BLaER1 treated with 17β-estradiol and CSF1 and Interleukin-3, amounts not matched to agents 10 nM and 100 nM (cell line): ENCODE measurements around the gene SUSD6.

Experiments
- H3K27ac ChIP-seq, 11 experiments: shearing (Covaris generic); formaldehyde crosslinking; 2 replicates each; pipeline ENCODE4 v1.8.1; 2022
- H3K27me3 ChIP-seq, 11 experiments: shearing (Covaris generic); formaldehyde crosslinking; 2 replicates each; pipeline ENCODE4 v1.8.1; 2022
- H3K36me3 ChIP-seq, 11 experiments: shearing (Covaris generic); formaldehyde crosslinking; 2 replicates each; pipeline ENCODE4 v1.8.1; 2022
- H3K4me1 ChIP-seq, 10 experiments: shearing (Covaris generic); formaldehyde crosslinking; 2 replicates each; pipeline ENCODE4 v1.8.1; 2022
- H3K4me2 ChIP-seq, 11 experiments: shearing (Covaris generic); formaldehyde crosslinking; 2 replicates each; pipeline ENCODE4 v1.8.1; 2022
- H3K4me3 ChIP-seq, 10 experiments: shearing (Covaris generic); formaldehyde crosslinking; 2 replicates each; pipeline ENCODE4 v1.8.1; 2022
- H3K9ac ChIP-seq, 11 experiments: shearing (Covaris generic); formaldehyde crosslinking; 2 replicates each; pipeline ENCODE4 v1.8.1; 2022
- H3K9me3 ChIP-seq, 11 experiments: shearing (Covaris generic); formaldehyde crosslinking; replicated peaks in 1 of 11; 2 replicates each; pipeline ENCODE4 v1.8.1; 2022
- H4K20me1 ChIP-seq, 11 experiments: shearing (Covaris generic); formaldehyde crosslinking; 2 replicates each; pipeline ENCODE4 v1.8.1; 2022
- Cebpa-rat ChIP-seq, 11 experiments: shearing (Covaris generic); IDR thresholded peaks; 2 replicates each; pipeline ENCODE4 v1.8.1; 2022

SUSD6 gene

GRCh38 chr14:69670093-69670492 lies 58.7 kb downstream of the SUSD6 start:
- TF ChIP-seq Cebpa-rat (IDR thresholded peaks at IDR 0.05), result no peak
- no peak overlapping the region for H3K4me3 ChIP-seq
- H3K36me3 ChIP-seq, result peaks cover 5 to 36% (median 21%) of the 10 kb centered on the region in 11 experiments; a peak in 17 of 22 replicates
- peak overlapping the region in 10 of 11 experiments; percentile 8 to 91 (median 45); a peak in 15 of 22 replicates for H3K4me2 ChIP-seq
- H4K20me1 ChIP-seq, result peaks cover 41 to 100% (median 86%) of the 10 kb centered on the region in 11 experiments; a peak in 21 of 22 replicates
- no peak overlapping the region for H3K27ac ChIP-seq
- H3K27me3 ChIP-seq, result no peaks in the 10 kb centered on the region
- no peak overlapping the region for H3K9ac ChIP-seq
- peaks cover 0 to 18% (median 4%) of the 10 kb centered on the region in 11 experiments; a peak in 7 of 22 replicates for H3K9me3 ChIP-seq
- peaks cover 61 to 96% (median 76%) of the 10 kb centered on the region in 10 experiments for H3K4me1 ChIP-seq

DNA sequence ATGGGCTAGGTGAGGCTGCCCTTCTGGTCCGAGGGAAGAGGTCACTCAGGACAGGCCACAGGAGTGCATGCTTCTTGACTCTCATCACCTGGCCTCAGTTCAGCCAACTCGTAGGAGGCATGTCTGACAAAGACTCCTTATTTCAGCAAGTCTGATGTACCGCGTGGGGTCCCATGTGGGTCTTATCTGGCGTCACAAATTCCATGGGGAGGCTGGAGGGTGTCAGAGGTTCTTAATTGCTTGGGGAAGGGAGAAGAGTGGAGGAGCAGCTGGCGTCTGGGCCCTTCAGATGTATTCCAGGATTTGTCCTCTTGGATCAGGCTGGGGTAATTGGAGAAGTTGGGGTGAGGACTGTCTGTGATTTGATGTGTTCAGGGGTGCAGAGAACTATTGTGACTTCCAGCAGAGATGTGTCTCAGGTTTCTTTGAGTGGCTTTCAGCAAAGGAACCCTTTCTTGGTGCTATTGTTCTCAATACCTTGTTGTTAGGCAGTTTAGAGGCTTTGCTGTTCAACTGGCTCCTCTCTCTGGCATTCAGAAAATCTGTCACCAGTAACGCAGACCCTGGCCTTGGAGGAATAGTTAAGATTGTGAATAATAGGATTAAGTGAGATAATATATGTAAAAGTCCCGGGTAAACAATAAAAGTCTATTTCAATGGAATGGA lies 60.1 kb downstream of the SUSD6 start:
- Histone ChIP-seq H3K4me1 (peaks cover 70 to 98% (median 85%) of the 10 kb centered on the region in 10 experiments), H3K9ac (no peak overlapping the region), H4K20me1 (peaks cover 35 to 100% (median 82%) of the 10 kb centered on the region in 11 experiments; a peak in 21 of 22 replicates), H3K4me2 (peak overlapping the region; percentile 13 to 93 (median 80); a peak in 21 of 22 replicates), H3K27ac (peak overlapping the region in 2 of 11 experiments; percentile 17 to 18; a peak in 3 of 22 replicates), H3K4me3 (no peak overlapping the region), H3K27me3 (no peaks in the 10 kb centered on the region), H3K36me3 (peaks cover 0 to 36% (median 25%) of the 10 kb centered on the region in 11 experiments; a peak in 20 of 22 replicates), H3K9me3 (peaks cover 0 to 18% (median 4%) of the 10 kb centered on the region in 11 experiments; a peak in 7 of 22 replicates)
- TF ChIP-seq Cebpa-rat (IDR thresholded peaks at IDR 0.05), result no peak

GRCh38 chr14:69672356-69672755 lies 61.0 kb downstream of the SUSD6 start:
- TF ChIP-seq Cebpa-rat (IDR thresholded peaks at IDR 0.05), result no peak
- peaks cover 0 to 34% (median 28%) of the 10 kb centered on the region in 11 experiments; a peak in 20 of 22 replicates for H3K36me3 ChIP-seq
- peaks cover 0 to 14% (median 0%) of the 10 kb centered on the region in 11 experiments; a peak in 5 of 22 replicates for H3K9me3 ChIP-seq
- H4K20me1 ChIP-seq, result peaks cover 35 to 100% (median 81%) of the 10 kb centered on the region in 11 experiments; a peak in 21 of 22 replicates
- H3K4me3 ChIP-seq, result no peak overlapping the region
- peaks cover 66 to 89% (median 78%) of the 10 kb centered on the region in 10 experiments for H3K4me1 ChIP-seq
- H3K9ac ChIP-seq, result peak overlapping the region in 3 of 11 experiments; percentile 6 to 55 (median 20); a peak in 1 of 22 replicates
- peak overlapping the region; percentile 80 to 94 (median 90) for H3K4me2 ChIP-seq
- peak overlapping the region in 10 of 11 experiments; percentile 5 to 85 (median 62); a peak in 14 of 22 replicates for H3K27ac ChIP-seq
- H3K27me3 ChIP-seq, result no peaks in the 10 kb centered on the region

- Histone ChIP-seq H3K9me3 (peaks cover 0 to 6% (median 0%) of the 10 kb centered on the region in 11 experiments; a peak in 3 of 22 replicates), H3K27ac (peak overlapping the region; percentile 21 to 85 (median 72); a peak in 20 of 22 replicates), H3K36me3 (peaks cover 0 to 34% (median 21%) of the 10 kb centered on the region in 11 experiments; a peak in 19 of 22 replicates), H3K4me3 (peak overlapping the region in 5 of 10 experiments; percentile 19 to 50 (median 32); a peak in 6 of 20 replicates), H3K9ac (peak overlapping the region in 9 of 11 experiments; percentile 42 to 71 (median 58); a peak in 17 of 22 replicates), H3K27me3 (no peaks in the 10 kb centered on the region), H4K20me1 (peaks cover 35 to 100% (median 77%) of the 10 kb centered on the region in 11 experiments; a peak in 21 of 22 replicates), H3K4me1 (peaks cover 65 to 82% (median 71%) of the 10 kb centered on the region in 10 experiments), H3K4me2 (peak overlapping the region; percentile 80 to 94 (median 90))
- TF ChIP-seq Cebpa-rat (IDR thresholded peaks at IDR 0.05), result no peak
These were observed 61.7 kb downstream of the SUSD6 start for GRCh38 chr14:69673104-69673503.

- Histone ChIP-seq H3K9me3 (no peaks in the 10 kb centered on the region; a peak in 1 of 22 replicates), H4K20me1 (peaks cover 35 to 100% (median 77%) of the 10 kb centered on the region in 11 experiments; a peak in 21 of 22 replicates), H3K27ac (peak overlapping the region; percentile 21 to 85 (median 72); a peak in 20 of 22 replicates), H3K27me3 (no peaks in the 10 kb centered on the region), H3K36me3 (peaks cover 4 to 39% (median 25%) of the 10 kb centered on the region in 11 experiments; a peak in 19 of 22 replicates), H3K4me2 (peak overlapping the region; percentile 80 to 94 (median 90)), H3K4me3 (peak overlapping the region in 8 of 10 experiments; percentile 4 to 50 (median 30); a peak in 13 of 20 replicates), H3K9ac (peak overlapping the region in 10 of 11 experiments; percentile 40 to 71 (median 57); a peak in 20 of 22 replicates), H3K4me1 (peaks cover 65 to 77% (median 70%) of the 10 kb centered on the region in 10 experiments)
- no peak for TF ChIP-seq Cebpa-rat (IDR thresholded peaks at IDR 0.05)
These were observed 62.3 kb downstream of the SUSD6 start for GRCh38 chr14:69673578-69674305.

DNA sequence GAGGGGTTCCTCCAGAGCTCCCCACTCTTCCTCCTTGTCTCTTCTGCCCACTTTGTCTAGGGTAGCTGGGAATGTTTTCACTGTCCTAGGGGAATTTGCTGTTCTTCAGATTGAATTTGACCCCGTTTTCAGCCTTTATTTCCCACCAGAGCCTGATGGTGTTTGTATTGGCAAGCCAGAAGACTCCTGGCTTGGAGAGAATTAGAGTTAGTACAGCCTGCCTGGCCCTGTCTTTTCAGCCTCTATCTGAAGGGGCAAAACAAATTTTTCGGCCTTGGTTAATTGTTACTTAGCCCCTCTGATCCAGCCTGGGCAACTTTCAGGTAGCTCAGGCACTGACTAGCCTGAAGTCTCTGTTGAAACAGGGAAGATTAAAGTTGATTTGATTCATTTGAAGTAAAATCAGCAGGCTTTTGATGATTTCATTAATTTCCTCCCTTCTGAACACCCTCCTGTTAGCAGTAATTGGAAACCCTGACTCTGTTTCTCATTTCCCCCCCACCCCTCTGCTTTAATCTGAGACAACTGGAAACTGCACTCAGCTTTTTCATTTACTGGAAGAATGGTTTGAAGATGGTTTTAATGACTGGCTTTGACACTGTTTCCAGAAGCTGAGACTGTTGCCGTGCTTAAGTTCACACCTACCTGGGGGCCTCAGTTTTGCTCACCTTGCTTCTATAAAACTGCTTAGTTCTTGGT lies 63.3 kb downstream of the SUSD6 start:
- Histone ChIP-seq H3K9ac (peak overlapping the region in 9 of 11 experiments; percentile 9 to 71 (median 58); a peak in 16 of 22 replicates), H3K36me3 (peaks cover 6 to 39% (median 24%) of the 10 kb centered on the region in 11 experiments; a peak in 19 of 22 replicates), H3K27ac (peak overlapping the region in 9 of 11 experiments; percentile 46 to 85 (median 73); a peak in 18 of 22 replicates), H3K4me2 (peak overlapping the region; percentile 80 to 94 (median 90)), H3K4me1 (peaks cover 63 to 73% (median 67%) of the 10 kb centered on the region in 10 experiments), H3K4me3 (peak overlapping the region in 3 of 10 experiments; percentile 4 to 50 (median 19); a peak in 2 of 20 replicates), H3K9me3 (peaks cover 0 to under 1% (median 0%) of the 10 kb centered on the region in 11 experiments; a peak in 2 of 22 replicates), H3K27me3 (no peaks in the 10 kb centered on the region), H4K20me1 (peaks cover 35 to 100% (median 71%) of the 10 kb centered on the region in 11 experiments; a peak in 21 of 22 replicates)
- no peak for TF ChIP-seq Cebpa-rat (IDR thresholded peaks at IDR 0.05)

GRCh38 chr14:69675245-69675583 lies 63.8 kb downstream of the SUSD6 start:
- peak overlapping the region in 7 of 11 experiments; percentile 63 to 85 (median 73); a peak in 8 of 22 replicates for H3K27ac ChIP-seq
- H3K27me3 ChIP-seq, result no peaks in the 10 kb centered on the region
- TF ChIP-seq Cebpa-rat (IDR thresholded peaks at IDR 0.05), result no peak
- peak overlapping the region; percentile 80 to 94 (median 90) for H3K4me2 ChIP-seq
- H3K9ac ChIP-seq, result peak overlapping the region in 4 of 11 experiments; percentile 60 to 71 (median 67); a peak in 4 of 22 replicates
- H4K20me1 ChIP-seq, result peaks cover 35 to 100% (median 65%) of the 10 kb centered on the region in 11 experiments; a peak in 21 of 22 replicates
- H3K4me3 ChIP-seq, result no peak overlapping the region
- H3K36me3 ChIP-seq, result peaks cover 7 to 36% (median 24%) of the 10 kb centered on the region in 11 experiments; a peak in 20 of 22 replicates
- peaks cover 0 to 5% (median 4%) of the 10 kb centered on the region in 11 experiments; a peak in 7 of 22 replicates for H3K9me3 ChIP-seq
- H3K4me1 ChIP-seq, result peaks cover 61 to 73% (median 67%) of the 10 kb centered on the region in 10 experiments
